Cardiac fibroblast (primary cell): Measurements from ENCODE around the gene RIT2.

ENCODE experiments used
- DNase-seq, 2 donors: peaks; one replicate each; pipeline versions ENCODE4 v3.0.0 to v3.0.0-alpha.2; 2010; ENCODE audit warnings: low read depth in 2 of 2
- H3K4me3 ChIP-seq, 2 donors: replicated peaks in 1 of 2; 1 replicate in 1 of 2; 2 replicates in 1 of 2; pipeline ENCODE4 v1.5.1; 2011; ENCODE audit warnings: low read depth in 2 of 2, low read length in 2 of 2, mild to moderate bottlenecking in 2 of 2, moderate library complexity in 1 of 2
- TF ChIP-seq, protein P1 (sequence below): IDR thresholded peaks from one replicate; pipeline ENCODE4 v1.5.1; 2011; ENCODE audit warnings: low read depth, mild to moderate bottlenecking, low read length, inconsistent platforms

The RIT2 gene

DNA sequence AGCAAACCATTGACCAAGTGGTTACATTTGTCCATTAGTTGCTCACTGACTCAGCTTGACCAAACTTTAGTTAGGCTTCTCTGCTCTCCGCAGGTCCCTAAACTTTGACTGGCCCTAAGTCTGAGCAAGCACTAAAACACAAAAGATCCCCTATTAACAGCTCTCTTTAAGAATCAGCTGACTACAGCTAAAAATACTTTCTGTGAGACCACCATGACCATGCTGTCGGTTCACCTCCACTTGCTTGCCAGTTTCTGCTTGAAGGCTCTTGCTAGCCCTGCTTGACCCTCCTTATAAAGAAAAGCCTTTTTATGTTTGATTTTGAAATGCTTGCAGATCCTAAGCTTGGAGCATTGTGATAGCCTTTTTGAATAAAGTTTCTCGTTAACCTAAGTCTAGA lies 40.4 kb upstream of the RIT2 start:
- TF ChIP-seq, protein P1, sequence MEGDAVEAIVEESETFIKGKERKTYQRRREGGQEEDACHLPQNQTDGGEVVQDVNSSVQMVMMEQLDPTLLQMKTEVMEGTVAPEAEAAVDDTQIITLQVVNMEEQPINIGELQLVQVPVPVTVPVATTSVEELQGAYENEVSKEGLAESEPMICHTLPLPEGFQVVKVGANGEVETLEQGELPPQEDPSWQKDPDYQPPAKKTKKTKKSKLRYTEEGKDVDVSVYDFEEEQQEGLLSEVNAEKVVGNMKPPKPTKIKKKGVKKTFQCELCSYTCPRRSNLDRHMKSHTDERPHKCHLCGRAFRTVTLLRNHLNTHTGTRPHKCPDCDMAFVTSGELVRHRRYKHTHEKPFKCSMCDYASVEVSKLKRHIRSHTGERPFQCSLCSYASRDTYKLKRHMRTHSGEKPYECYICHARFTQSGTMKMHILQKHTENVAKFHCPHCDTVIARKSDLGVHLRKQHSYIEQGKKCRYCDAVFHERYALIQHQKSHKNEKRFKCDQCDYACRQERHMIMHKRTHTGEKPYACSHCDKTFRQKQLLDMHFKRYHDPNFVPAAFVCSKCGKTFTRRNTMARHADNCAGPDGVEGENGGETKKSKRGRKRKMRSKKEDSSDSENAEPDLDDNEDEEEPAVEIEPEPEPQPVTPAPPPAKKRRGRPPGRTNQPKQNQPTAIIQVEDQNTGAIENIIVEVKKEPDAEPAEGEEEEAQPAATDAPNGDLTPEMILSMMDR: no peak
- DNase-seq: no peak
- no peak overlapping the region for H3K4me3 ChIP-seq

DNA sequence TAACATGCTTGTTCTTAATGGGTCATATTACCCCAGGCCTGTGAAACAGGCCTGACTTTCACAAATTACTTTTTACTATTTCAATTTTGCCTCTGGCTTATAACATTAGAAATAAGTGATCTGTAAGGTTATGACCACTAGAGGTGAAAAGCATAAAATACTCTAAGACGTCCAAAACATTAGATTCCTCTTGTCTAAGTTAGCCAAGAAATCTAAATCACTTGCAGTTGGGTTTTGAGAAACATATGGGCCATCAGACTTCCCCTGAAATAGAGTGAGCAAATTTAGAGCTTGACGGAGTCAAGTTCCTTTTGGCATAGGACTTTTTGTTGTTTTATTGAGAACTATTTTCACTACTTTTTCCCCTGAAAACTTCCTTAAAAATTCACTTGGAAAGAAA lies 32.7 kb upstream of the RIT2 start:
- no peak for DNase-seq
- H3K4me3 ChIP-seq: no peak overlapping the region
- TF ChIP-seq, protein P1: no peak

DNA sequence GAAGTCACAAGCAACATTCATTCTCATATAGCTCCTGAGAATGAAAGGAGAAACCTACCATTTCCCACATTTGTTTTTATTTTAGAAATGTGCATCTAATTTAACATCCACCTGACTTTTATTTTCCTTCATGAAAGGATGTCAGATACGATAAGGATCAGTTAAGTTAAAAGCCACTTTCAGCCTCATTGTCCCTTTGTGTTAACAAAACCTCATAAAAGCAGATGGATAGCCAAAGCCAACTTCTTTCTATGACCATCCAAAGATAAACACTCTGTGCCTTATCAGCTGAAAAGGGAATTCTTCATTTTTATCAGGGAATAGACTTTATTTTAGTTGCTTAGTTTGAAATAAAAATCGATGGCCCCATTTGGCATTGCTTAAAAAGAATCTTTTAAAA lies 25.7 kb upstream of the RIT2 start:
- no peak overlapping the region for H3K4me3 ChIP-seq
- DNase-seq: no peak
- TF ChIP-seq, protein P1: no peak

DNA sequence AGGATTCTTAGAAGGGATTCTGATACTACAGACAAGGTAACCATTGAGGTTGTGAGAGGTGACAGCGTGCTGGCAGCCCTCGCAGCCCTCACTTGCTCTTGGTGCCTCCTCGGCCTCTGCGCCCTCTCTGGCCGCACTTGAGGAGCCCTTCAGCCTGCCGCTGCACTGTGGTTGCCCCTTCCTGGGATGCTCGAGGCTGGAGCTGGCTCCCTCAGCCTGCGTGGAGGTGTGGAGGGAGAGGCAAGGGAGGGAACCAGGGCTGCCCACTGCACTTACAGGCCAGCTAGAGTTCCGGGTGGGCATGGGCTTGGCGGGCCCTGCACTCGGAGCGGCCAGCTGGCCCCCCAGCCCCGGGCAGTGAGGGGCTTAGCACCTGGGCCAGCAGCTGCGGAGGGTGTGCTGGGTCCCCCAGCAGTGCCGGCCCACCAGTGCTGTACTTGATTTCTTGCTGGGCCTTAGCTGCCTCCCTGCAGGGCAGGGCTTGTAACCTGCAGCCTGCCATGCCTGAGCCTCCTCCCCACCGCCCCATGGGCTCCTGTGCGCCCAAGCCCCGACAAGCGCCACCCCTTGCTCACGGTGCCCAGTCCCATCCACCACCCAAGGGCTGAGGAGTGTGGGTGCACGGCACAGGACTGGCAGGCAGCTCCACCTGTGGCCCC lies 23.9 kb upstream of the RIT2 start:
- H3K4me3 ChIP-seq: no peak overlapping the region
- DNase-seq: no peak
- TF ChIP-seq, protein P1: no peak

DNA sequence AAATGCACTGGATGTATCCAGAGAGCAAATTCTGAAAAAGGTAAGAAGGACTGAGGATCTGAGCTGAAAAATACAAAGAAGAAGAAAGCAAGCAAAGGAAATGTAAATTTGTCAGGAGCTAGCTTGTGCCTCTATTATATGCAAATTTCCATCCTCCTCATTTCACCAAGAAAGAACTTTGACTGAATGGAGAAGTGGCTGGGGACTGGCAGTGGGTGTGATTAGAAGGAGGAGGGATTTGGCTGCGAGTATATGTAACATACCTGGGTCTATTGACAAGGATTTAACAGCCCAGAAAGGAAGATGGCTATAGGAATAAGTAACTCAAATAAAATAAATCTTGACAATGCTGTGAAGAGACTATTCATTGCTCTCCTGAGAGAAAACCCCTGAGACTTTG lies 19.4 kb upstream of the RIT2 start:
- no peak overlapping the region for H3K4me3 ChIP-seq
- TF ChIP-seq, protein P1: no peak
- DNase-seq: no peak

DNA sequence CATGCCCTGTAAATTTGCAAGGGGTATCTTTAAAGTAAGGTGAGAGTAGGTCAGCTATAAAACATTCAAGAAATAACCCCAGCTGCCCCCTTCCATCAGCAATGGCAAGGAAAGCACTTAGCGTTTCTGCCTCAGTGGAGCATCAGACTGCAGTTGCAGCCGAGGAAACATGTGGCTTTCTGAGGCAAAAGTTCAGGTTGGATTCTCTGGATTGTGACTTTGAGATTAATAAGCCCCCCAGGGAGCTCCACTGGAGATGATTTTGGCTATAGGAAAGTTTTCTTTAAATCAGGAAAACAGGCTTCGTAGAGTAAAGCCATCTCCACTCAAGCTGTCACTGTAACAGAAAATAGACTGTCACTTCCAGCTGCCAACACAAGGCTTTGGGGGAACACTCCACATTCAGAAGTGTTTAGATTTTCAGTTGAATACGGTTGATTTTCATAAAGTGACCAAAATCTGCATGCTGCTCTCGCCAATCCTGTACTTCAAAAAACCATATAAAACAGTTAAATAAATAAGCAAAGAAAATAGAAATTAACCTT lies 15.3 kb upstream of the RIT2 start:
- no peak overlapping the region for H3K4me3 ChIP-seq
- DNase-seq: no peak
- TF ChIP-seq, protein P1: no peak
